A549 (cell line): ENCODE data around the gene MOB3C. TPM values are rescaled to one million over a fixed set of nuclear protein-coding genes. Genes with fewer than 3 reads are reported as not detected.

Source experiments
- ATAC-seq, 2 experiments: fragments of 200-7000 bp in 1 of 2; fragments of >200 bp in 1 of 2; cut with Nextera tagmentation in 1 of 2; cut with Tn5 transposase in 1 of 2; 3 replicates each; pipeline versions ENCODE4 v1.8.0 to v1.9.1; 2018 to 2020; ENCODE audit warnings: mild to moderate bottlenecking in 1 of 2, moderate library complexity in 1 of 2
- CTCF ChIA-PET: fragments of 300-600 bp; sonication (Branson Sonifier 250); formaldehyde crosslinking; extraction: SDS; loops from one replicate; lab custom pipeline; 2021; ENCODE audit warnings: antibody characterized with exemption, inconsistent platforms; lab: Yijun Ruan, JAX
- POLR2A ChIA-PET: fragments of 350-600 bp; formaldehyde crosslinking; extraction: SDS; loops from one replicate; lab custom pipeline; 2021; ENCODE audit warnings: antibody characterized with exemption, inconsistent platforms; lab: Yijun Ruan, JAX
- DNase-seq, 2 experiments: peaks; one replicate each; pipeline versions ENCODE4 v3.0.0 to v3.0.0-alpha.2; 2011 to 2016; ENCODE audit warnings: low read depth in 1 of 2, low spot score in 1 of 2
- FAIRE-seq: peaks from 2 replicates; lab custom pipeline; 2011; peaks lifted over from hg19 to GRCh38; lab: Jason Lieb, UNC
- H3K27ac ChIP-seq, 2 experiments: fragments of >200 bp; sonication (Bioruptor Twin); formaldehyde crosslinking; 3 replicates each; pipeline ENCODE4 v1.5.1; 2016 to 2017
- H3K4me1 ChIP-seq: fragments of >200 bp; sonication (Bioruptor Twin); formaldehyde crosslinking; 3 replicates; pipeline ENCODE4 v1.6.1; 2016
- H3K4me2 ChIP-seq: fragments of >200 bp; sonication (Bioruptor Twin); formaldehyde crosslinking; 3 replicates; pipeline ENCODE4 v1.6.1; 2016
- H3K4me3 ChIP-seq: fragments of >200 bp; sonication (Bioruptor Twin); formaldehyde crosslinking; 3 replicates; pipeline ENCODE4 v1.5.1; 2016
- H3K9me3 ChIP-seq: fragments of >200 bp; sonication (Bioruptor Twin); formaldehyde crosslinking; 3 replicates; pipeline ENCODE4 v1.6.1; 2016
- CEBPB ChIP-seq, 2 experiments: fragments of >200 bp in 1 of 2; sonication (Bioruptor Twin) in 1 of 2; formaldehyde crosslinking in 1 of 2; IDR thresholded peaks; 2 replicates each; pipeline ENCODE4 v1.6.1; 2012 to 2016
- E2F6 ChIP-seq: IDR thresholded peaks from 2 replicates; pipeline ENCODE4 v1.6.1; 2012; ENCODE audit warnings: low read depth, borderline replicate concordance
- EHF ChIP-seq: fragments of 250-450 bp; sonication (Bioruptor Pico); IDR thresholded peaks from 2 replicates; pipeline ENCODE4 v1.5.0; 2020; ENCODE audit warnings: mild to moderate bottlenecking
- ELK1 ChIP-seq: fragments of 150-350 bp; IDR thresholded peaks from 2 replicates; pipeline ENCODE4 v1.6.1; 2014; ENCODE audit warnings: low read depth, mild to moderate bottlenecking, low read length
- FOSL2 ChIP-seq, 2 experiments: fragments of 450-650 bp in 1 of 2; fragments of >200 bp in 1 of 2; sonication (Bioruptor Twin) in 1 of 2; formaldehyde crosslinking; IDR thresholded peaks; 2 replicates each; pipeline versions ENCODE4 v1.5.0 to v1.6.1; 2016 to 2020; ENCODE audit warnings: mild to moderate bottlenecking in 1 of 2, moderate library complexity in 1 of 2
- GATA3 ChIP-seq: IDR thresholded peaks from 2 replicates; pipeline ENCODE4 v1.6.1; 2012; ENCODE audit warnings: borderline replicate concordance
- HES2 ChIP-seq: fragments of >200 bp; sonication (Bioruptor Twin); formaldehyde crosslinking; IDR thresholded peaks from 2 replicates; pipeline ENCODE4 v1.6.1; 2016
- KDM5A ChIP-seq: fragments of 200-600 bp; sonication (generic); IDR thresholded peaks from 2 replicates; pipeline ENCODE4 v1.6.1; 2016; ENCODE audit warnings: antibody characterized with exemption, mild to moderate bottlenecking
- MAZ ChIP-seq: fragments of 150-350 bp; IDR thresholded peaks from 2 replicates; pipeline ENCODE4 v1.6.1; 2014; ENCODE audit warnings: antibody characterized with exemption, low read depth, low read length, borderline replicate concordance
- NFE2L2 ChIP-seq: fragments of 150-350 bp; conservative IDR thresholded peaks from 2 replicates; pipeline ENCODE4 v1.6.1; 2014; ENCODE audit warnings: low read length
- PBX3 ChIP-seq: IDR thresholded peaks from 2 replicates; pipeline ENCODE4 v1.6.1; 2012
- PHF8 ChIP-seq: fragments of 200-600 bp; sonication (generic); IDR thresholded peaks from 2 replicates; pipeline ENCODE4 v1.6.1; 2016; ENCODE audit warnings: low read depth, mild to moderate bottlenecking, antibody characterized with exemption, moderate library complexity, borderline replicate concordance
- RARB ChIP-seq: fragments of 250-450 bp; sonication (Bioruptor Pico); IDR thresholded peaks from 2 replicates; pipeline ENCODE4 v1.8.0; 2021; ENCODE audit warnings: mild to moderate bottlenecking, moderate library complexity
- RFX5 ChIP-seq: fragments of 450-650 bp; IDR thresholded peaks from 2 replicates; pipeline ENCODE4 v1.7.1; 2014; ENCODE audit warnings: antibody characterized with exemption, mild to moderate bottlenecking, moderate library complexity
- SMC3 ChIP-seq: fragments of >200 bp; sonication (Bioruptor Twin); formaldehyde crosslinking; IDR thresholded peaks from 3 replicates; pipeline ENCODE4 v1.6.1; 2018; ENCODE audit warnings: inconsistent platforms
- USF2 ChIP-seq: fragments of 450-650 bp; IDR thresholded peaks from 2 replicates; pipeline ENCODE4 v1.6.1; 2014; ENCODE audit warnings: antibody characterized with exemption
- ZC3H11A ChIP-seq: fragments of 450-650 bp; IDR thresholded peaks from 2 replicates; pipeline ENCODE4 v1.6.1; 2014; ENCODE audit warnings: antibody characterized with exemption, mild to moderate bottlenecking
- WGBS: methylation state at CpG from one replicate; pipeline ENCODE4 v1.1.6; 2017; ENCODE audit errors: missing lambda C conversion rate; 5-methylcytosine and 5-hydroxymethylcytosine counted together
- polyA plus RNA-seq, 4 experiments: library from polyadenylated mRNA; depleted of rRNA in 3 of 4; stranded (reverse); fragments of >200 nt; fragmentation: RNase III in 1 of 4; extraction: RNeasy Plus Mini Kit Qiagen cat#74134 plus additional on column Dnase treatment in 1 of 4; gene quantifications; 2 replicates in 3 of 4; 3 replicates in 1 of 4; pipeline ENCODE4 v1.2.3, GENCODE V29; 2011 to 2017

MOB3C gene
- polyA plus RNA-seq, 2 of the 4 experiments (the other 2 are of a cell fraction): 2.6 to 2.7 TPM

- H3K4me1 ChIP-seq: no peaks in the 10 kb centered on the region
- no peaks in the 10 kb centered on the region for H3K9me3 ChIP-seq
- ATAC-seq (no peak), FAIRE-seq (no peak), DNase-seq (no peak)
- ChIA-PET CTCF (interaction anchor here (1.5 kb wide), 1 partner anchor 39 kb away, joined by 4 read pairs; no protein-coding TSS in a partner anchor), POLR2A (no interaction called here)
- TF ChIP-seq EHF (CRISPR knock-in tag) (no peak), FOSL2 (IDR thresholded peaks at IDR 0.05) (no peak), FOSL2 (CRISPR knock-in tag; IDR thresholded peaks at IDR 0.05) (no peak), NFE2L2 (no peak), ELK1 (no peak)
- 79% methylated on average over 6 of the region's 6 CpGs for WGBS
- no peak overlapping the region for H3K4me2 ChIP-seq
- no peak overlapping the region for H3K4me3 ChIP-seq
- H3K27ac ChIP-seq: no peak overlapping the region
Measured at GRCh38 chr1:46576596-46576995, 40.0 kb downstream of the MOB3C start.

- DNase-seq (no peak), FAIRE-seq (no peak), ATAC-seq (no peak)
- Histone ChIP-seq H3K4me1 (no peaks in the 10 kb centered on the region), H3K27ac (no peak overlapping the region), H3K4me2 (no peak overlapping the region), H3K4me3 (no peak overlapping the region), H3K9me3 (no peaks in the 10 kb centered on the region)
- ChIA-PET CTCF (no interaction called here), POLR2A (no interaction called here)
- WGBS: 86% methylated on average over 3 of the region's 3 CpGs
- no peak for TF ChIP-seq MAZ
- TF ChIP-seq E2F6: no peak
- TF ChIP-seq PHF8: no peak
- TF ChIP-seq CEBPB (IDR thresholded peaks at IDR 0.05): no peak
- no peak for TF ChIP-seq GATA3
- TF ChIP-seq KDM5A: no peak
- TF ChIP-seq, all 56 proteins: peak for 0
Measured at GRCh38 chr1:46575778-46576177, 40.8 kb downstream of the MOB3C start.

- CTCF ChIA-PET: no interaction called here
- POLR2A ChIA-PET: no interaction called here
- H3K9me3 ChIP-seq: no peaks in the 10 kb centered on the region
- FAIRE-seq (no peak), ATAC-seq (no peak), DNase-seq (no peak)
- H3K4me1 ChIP-seq: no peaks in the 10 kb centered on the region
- no peak overlapping the region for H3K4me3 ChIP-seq
- no peak overlapping the region for H3K4me2 ChIP-seq
- H3K27ac ChIP-seq: no peak overlapping the region
- no peak for TF ChIP-seq NFE2L2
- WGBS: 84% methylated on average over 12 of the region's 12 CpGs
Measured at GRCh38 chr1:46575300-46575699, 41.3 kb downstream of the MOB3C start.

GRCh38 chr1:46571691-46572225 is 44.9 kb downstream of the MOB3C start:
- ChIA-PET POLR2A (no interaction called here), CTCF (interaction anchor here (2.1 kb wide), 1 partner anchor 24 kb away, joined by 11 read pairs; no protein-coding TSS in a partner anchor)
- TF ChIP-seq RFX5 (no peak), ZC3H11A (no peak), RARB (CRISPR knock-in tag) (no peak), E2F6 (no peak), USF2 (no peak), HES2 (no peak), CEBPB (IDR thresholded peaks at IDR 0.05) (no peak), SMC3 (no peak), PBX3 (no peak), PHF8 (no peak)
- WGBS: 90% methylated on average over 6 of the region's 6 CpGs
- Histone ChIP-seq H3K9me3 (no peaks in the 10 kb centered on the region), H3K4me2 (no peak overlapping the region), H3K4me3 (no peak overlapping the region), H3K4me1 (no peaks in the 10 kb centered on the region), H3K27ac (no peak overlapping the region)
- no peak for DNase-seq
- no peak for ATAC-seq
- no peak for FAIRE-seq
